ENCODE data around the gene PGLYRP2. TPM values are rescaled to one million over a fixed set of nuclear protein-coding genes. Genes with fewer than 3 reads are reported as not detected.
A peak's percentile ranks its signal among the peaks of the same experiment; 100 is the strongest.

Gene PGLYRP2
- total and polyA plus RNA-seq, 12 donors, result not detected

- 86 to 88% methylated on average over 10 of the region's 10 CpGs for WGBS, 2 donors
- ATAC-seq, result no peak
- Histone ChIP-seq H3K27me3 (no peaks in the 10 kb centered on the region), H3K27ac (no peak overlapping the region), H3K9me3 (no peaks in the 10 kb centered on the region), H3K4me3 (no peak overlapping the region), H3K36me3 (peaks cover 0 to 26% (median 0%) of the 10 kb centered on the region in 9 donors), H3K4me1 (peaks cover 7 to 20% (median 10%) of the 10 kb centered on the region in 9 donors)
- no peak for TF ChIP-seq CTCF (IDR thresholded peaks at IDR 0.05)
- DNase-seq, result no peak
- intact Hi-C loops (cut with DNase I), result no loop called here
Measured at GRCh38 chr19:15436012-15436825, 43.1 kb downstream of the PGLYRP2 start.

GRCh38 chr19:15433519-15434069 lies 45.7 kb downstream of the PGLYRP2 start:
- no peak for TF ChIP-seq CTCF (IDR thresholded peaks at IDR 0.05)
- Histone ChIP-seq H3K4me1 (peaks cover 14 to 46% (median 35%) of the 10 kb centered on the region in 9 donors), H3K36me3 (peaks cover 0 to 14% (median 0%) of the 10 kb centered on the region in 9 donors), H3K4me3 (peak overlapping the region in 9 of 10 donors; percentile 59 to 98 (median 83)), H3K27me3 (no peaks in the 10 kb centered on the region), H3K9me3 (no peaks in the 10 kb centered on the region), H3K27ac (peak overlapping the region; percentile 59 to 99 (median 96))
- 68 to 69% methylated on average over 8 of the region's 8 CpGs for WGBS, 2 donors
- DNase-seq, result no peak
- peak in 1 of 8 donors; percentile 12 for ATAC-seq
- intact Hi-C loops (cut with DNase I), result no loop called here

GRCh38 chr19:15432629-15433518 lies 46.4 kb downstream of the PGLYRP2 start:
- TF ChIP-seq CTCF (IDR thresholded peaks at IDR 0.05), result no peak
- H3K27me3 ChIP-seq, result no peaks in the 10 kb centered on the region
- peak overlapping the region; percentile 59 to 98 (median 82) for H3K4me3 ChIP-seq
- peak; percentile 89 to 95 (median 92) for ATAC-seq
- peaks cover 14 to 49% (median 37%) of the 10 kb centered on the region in 9 donors for H3K4me1 ChIP-seq
- peak; percentile 92 to 95 for DNase-seq
- intact Hi-C loops (cut with DNase I), result no loop called here
- no peaks in the 10 kb centered on the region for H3K9me3 ChIP-seq
- peaks cover 0 to 20% (median 3%) of the 10 kb centered on the region in 9 donors for H3K36me3 ChIP-seq
- WGBS, 2 donors, result 0 to 1% methylated on average over 56 to 75 of the region's 75 CpGs
- peak overlapping the region; percentile 59 to 99 (median 96) for H3K27ac ChIP-seq

- 0 to 1% methylated on average over 20 to 44 of the region's 44 CpGs for WGBS, 2 donors
- ATAC-seq (no peak), DNase-seq (no peak)
- H3K27ac ChIP-seq, result peak overlapping the region in 9 of 10 donors; percentile 47 to 87 (median 74)
- no peaks in the 10 kb centered on the region for H3K9me3 ChIP-seq
- intact Hi-C loops (cut with DNase I), result no loop called here
- TF ChIP-seq CTCF (IDR thresholded peaks at IDR 0.05), result no peak
- H3K36me3 ChIP-seq, result peaks cover 0 to 28% (median 11%) of the 10 kb centered on the region in 9 donors
- peaks cover 14 to 49% (median 37%) of the 10 kb centered on the region in 9 donors for H3K4me1 ChIP-seq
- no peaks in the 10 kb centered on the region for H3K27me3 ChIP-seq
- H3K4me3 ChIP-seq, result peak overlapping the region; percentile 70 to 93 (median 79)
Measured at GRCh38 chr19:15432018-15432494, 47.2 kb downstream of the PGLYRP2 start.

All from heart right ventricle (tissue), 16 donors.